NAMALWA (cell line): ENCODE measurements around the gene ABCB7.
A peak's percentile ranks its signal among the peaks of the same experiment; 100 is the strongest.
"Not testable (repeated sequence)": the region's sequence is repeated elsewhere in the genome, so short reads cannot be mapped to it uniquely, and the experiment has no call there.

Experiments used
- DNase-seq: peaks from one replicate; pipeline ENCODE4 v3.0.0-alpha.2; 2015; ENCODE audit warnings: low spot score

ABCB7 gene

DNA sequence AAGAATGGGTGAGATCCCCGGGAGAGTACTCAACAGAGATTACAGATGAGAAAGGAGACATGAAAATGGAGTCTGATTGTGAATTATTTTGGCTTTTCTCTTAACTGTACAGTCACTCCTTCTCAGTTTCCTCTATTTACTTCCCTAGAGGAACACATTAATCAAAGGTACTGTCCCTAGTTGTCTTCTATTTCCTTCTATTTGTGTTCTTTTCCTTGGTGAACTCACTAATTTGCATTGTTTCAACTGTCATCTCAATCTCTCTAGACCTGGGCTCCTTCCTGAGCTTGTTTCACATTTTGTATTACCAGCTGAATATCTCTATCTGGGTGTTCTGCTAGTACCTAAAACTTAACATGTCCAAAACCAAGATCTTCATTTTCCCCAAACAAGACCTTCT lies 59.8 kb downstream of the ABCB7 start:
- DNase-seq: no peak

DNA sequence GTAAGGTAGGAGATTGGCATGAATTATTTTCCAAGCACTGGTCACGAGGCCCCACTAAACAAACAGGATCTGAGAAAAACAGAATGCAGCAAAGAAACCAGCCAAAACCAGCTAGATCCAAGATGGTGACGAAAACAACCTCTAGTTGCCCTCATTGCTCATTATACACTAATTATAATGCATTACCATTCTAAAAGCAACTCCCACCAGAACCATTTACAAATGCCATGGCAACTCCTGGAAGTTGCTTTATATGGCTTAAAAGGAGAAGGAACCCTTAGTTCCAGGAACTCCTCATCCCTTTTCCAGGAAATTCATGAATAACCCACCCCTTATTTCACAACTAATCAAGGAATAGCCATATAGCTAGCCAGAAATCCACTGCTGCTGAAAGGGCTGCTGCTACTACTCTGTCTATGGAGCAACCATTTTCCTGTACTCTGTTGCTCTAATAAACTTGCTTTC lies 69.3 kb downstream of the ABCB7 start:
- DNase-seq: no peak

DNA sequence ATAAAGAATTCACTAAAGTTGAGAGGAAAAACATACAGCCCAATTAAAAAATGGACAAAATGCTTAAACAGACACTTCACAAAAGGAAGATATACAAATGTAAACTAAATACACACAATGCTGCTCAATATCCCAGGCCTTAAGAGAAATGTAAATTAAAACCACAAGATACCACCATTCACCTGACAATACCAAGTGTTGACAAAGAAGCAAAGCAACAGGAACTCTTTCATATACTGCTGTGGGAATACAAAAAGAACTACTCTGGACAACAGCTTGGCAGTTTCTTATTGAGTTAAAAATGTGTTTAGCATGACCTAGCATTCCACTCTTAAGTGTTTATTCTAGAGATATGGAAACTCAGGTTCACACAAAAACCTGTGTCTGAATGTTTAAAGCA lies 71.3 kb downstream of the ABCB7 start:
- DNase-seq: no peak

DNA sequence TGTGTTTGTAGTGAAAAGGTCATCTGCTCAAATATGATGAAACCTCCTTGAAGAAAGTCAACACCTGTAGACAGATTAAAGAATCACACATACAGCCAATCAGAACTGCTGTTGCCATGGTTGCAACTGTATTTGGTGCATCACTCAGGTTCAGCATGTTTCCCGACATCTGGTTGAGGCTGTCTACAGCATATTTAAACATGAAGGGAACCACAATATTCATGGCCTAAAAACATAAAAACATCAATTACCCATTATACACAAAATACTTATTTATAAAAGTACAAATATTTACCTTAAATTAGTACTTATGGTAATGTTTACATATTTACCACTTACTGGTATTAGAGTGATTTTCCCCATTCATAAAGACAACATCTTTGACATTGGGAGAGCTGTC lies 79.7 kb downstream of the ABCB7 start:
- no peak for DNase-seq

- no peak for DNase-seq
These were observed 81.6 kb downstream of the ABCB7 start for GRCh38 chrX:75074475-75074874.

- DNase-seq: no peak
These were observed 84.7 kb downstream of the ABCB7 start for GRCh38 chrX:75071334-75071733.

DNA sequence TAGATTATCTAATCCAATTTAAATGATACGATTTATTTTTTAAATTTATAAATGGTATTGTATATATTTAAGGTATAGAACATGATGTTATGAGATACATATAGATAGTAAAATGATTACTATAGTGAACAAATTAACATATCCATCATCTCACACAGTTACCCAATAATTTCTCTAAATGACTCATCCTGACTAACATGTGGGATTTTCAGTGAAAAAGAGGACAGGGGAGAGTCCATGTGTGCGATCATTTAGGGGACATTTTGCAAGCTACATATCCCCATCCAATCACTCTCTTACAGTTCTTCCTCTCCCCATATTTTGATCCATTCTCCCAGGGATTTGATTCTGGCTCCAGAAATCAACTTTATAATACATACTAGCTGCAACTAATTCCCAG lies 88.2 kb downstream of the ABCB7 start:
- no peak for DNase-seq

DNA sequence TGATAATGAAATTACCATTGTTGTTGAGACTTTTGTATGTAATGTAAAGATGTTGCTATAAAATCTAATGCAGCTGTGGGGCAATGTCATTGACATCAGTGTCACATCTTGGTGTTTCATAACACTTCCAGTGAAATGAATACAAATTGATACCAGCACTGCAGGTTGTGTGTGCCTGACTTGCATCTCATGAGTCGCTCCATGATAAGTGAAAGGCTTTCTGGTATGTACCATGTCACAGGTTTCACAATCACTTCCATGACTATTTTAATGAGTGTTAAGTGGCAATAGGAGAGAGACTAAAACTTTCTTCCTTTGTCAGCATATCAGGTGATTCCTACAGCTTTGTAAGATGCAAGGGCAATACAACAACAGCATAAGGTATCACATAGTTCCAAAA lies 94.4 kb downstream of the ABCB7 start:
- no peak for DNase-seq

- DNase-seq: no peak
These were observed 105.0 kb downstream of the ABCB7 start for GRCh38 chrX:75051047-75051446.

DNA sequence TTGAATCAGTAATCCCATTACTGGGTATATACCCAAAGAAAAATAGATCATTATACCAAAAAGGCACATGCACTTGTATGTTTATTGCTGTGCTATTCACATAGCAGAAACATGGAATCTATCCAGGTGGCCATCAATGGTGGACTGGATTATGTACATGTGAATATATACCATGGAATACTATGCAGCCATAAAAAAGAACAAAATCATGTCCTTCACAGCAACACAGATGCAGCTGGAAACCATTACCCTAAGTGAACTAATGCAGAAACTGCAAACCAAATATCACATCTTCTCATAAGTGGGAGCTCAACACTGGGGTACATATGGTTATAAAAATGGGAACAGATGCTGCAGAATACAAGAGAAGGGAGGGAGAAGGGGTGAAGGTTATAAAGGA lies 110.7 kb downstream of the ABCB7 start:
- DNase-seq: no peak

DNA sequence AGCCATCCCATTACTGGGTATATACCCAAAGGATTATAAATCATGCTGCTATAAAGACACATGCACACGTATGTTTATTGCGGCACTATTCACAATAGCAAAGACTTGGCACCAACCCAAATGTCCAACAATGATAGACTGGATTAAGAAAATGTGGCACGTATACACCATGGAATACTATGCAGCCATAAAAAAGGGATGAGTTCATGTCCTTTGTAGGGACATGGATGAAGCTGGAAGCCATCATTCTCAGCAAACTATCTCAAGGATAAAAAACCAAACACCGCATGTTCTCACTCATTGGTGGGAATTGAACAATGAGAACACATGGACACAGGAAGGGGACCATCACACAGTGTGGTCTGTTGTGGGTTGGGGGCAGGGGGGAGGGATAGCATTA lies 111.9 kb downstream of the ABCB7 start:
- DNase-seq: not testable (repeated sequence)

DNA sequence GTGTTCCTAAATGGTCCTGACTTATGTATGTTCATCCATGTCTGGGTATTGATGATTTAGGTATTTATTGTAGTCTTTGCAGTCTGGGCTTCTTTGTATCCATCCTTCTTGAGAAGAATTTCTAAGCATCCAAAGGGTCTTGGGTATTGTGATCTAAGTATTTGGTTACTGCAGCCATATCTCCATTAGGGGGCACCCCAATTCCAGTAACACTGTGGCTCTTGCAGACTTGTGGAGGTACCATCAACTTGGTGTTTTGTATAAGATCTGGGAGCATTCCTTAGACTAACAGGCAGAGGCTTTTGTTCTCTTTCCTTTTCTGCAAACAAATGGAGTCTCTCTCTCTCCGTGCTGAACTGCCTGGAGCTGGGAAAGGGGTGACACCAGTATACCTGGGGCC lies 117.2 kb downstream of the ABCB7 start:
- DNase-seq: peak; percentile 57
